ENCODE data around the gene SIRPA. TPM values are rescaled to one million over a fixed set of nuclear protein-coding genes. Genes with fewer than 3 reads are reported as not detected.

SIRPA gene
- total and polyA plus RNA-seq, 8 donors: 7.2 to 25.8 (median 9.0) TPM

- TF ChIP-seq CTCF (IDR thresholded peaks at IDR 0.05): no peak
- DNase-seq (no peak), FAIRE-seq (no peak), ATAC-seq (no peak)
- H3K4me3 ChIP-seq: no peak overlapping the region
- intact Hi-C loops (cut with DNase I): no loop called here
- no peaks in the 10 kb centered on the region for H3K36me3 ChIP-seq
- no peak overlapping the region for H3K27ac ChIP-seq
- no peaks in the 10 kb centered on the region for H3K4me1 ChIP-seq
- no peaks in the 10 kb centered on the region for H3K9me3 ChIP-seq
- no peaks in the 10 kb centered on the region for H3K27me3 ChIP-seq
- WGBS, 2 donors: 71 to 85% methylated on average over 2 of the region's 2 CpGs
Observed at GRCh38 chr20:1958426-1958825, 63.2 kb downstream of the SIRPA start.

GRCh38 chr20:1959156-1959555 lies 63.9 kb downstream of the SIRPA start:
- ATAC-seq (no peak), DNase-seq (no peak), FAIRE-seq (no peak)
- H3K4me1 ChIP-seq: no peaks in the 10 kb centered on the region
- H3K27ac ChIP-seq: no peak overlapping the region
- H3K36me3 ChIP-seq: no peaks in the 10 kb centered on the region
- no peaks in the 10 kb centered on the region for H3K9me3 ChIP-seq
- H3K4me3 ChIP-seq: no peak overlapping the region
- no peaks in the 10 kb centered on the region for H3K27me3 ChIP-seq
- WGBS, 2 donors: 51 to 75% methylated on average over 2 of the region's 2 CpGs
- intact Hi-C loops (cut with DNase I): no loop called here
- no peak for TF ChIP-seq CTCF (IDR thresholded peaks at IDR 0.05)

GRCh38 chr20:1961374-1961773 lies 66.2 kb downstream of the SIRPA start:
- Histone ChIP-seq H3K36me3 (no peaks in the 10 kb centered on the region), H3K4me3 (no peak overlapping the region), H3K4me1 (peaks cover 0 to 3% (median 0%) of the 10 kb centered on the region in 3 donors), H3K27me3 (no peaks in the 10 kb centered on the region), H3K27ac (no peak overlapping the region), H3K9me3 (no peaks in the 10 kb centered on the region)
- 53 to 72% methylated on average over 5 of the region's 5 CpGs for WGBS, 2 donors
- intact Hi-C loops (cut with DNase I): no loop called here
- ATAC-seq (no peak), FAIRE-seq (no peak), DNase-seq (no peak)
- TF ChIP-seq CTCF (IDR thresholded peaks at IDR 0.05): no peak

GRCh38 chr20:1964061-1964460 lies 68.9 kb downstream of the SIRPA start:
- Histone ChIP-seq H3K36me3 (no peaks in the 10 kb centered on the region), H3K4me1 (peaks cover 0 to 3% (median 0%) of the 10 kb centered on the region in 3 donors), H3K4me3 (no peak overlapping the region), H3K27me3 (no peaks in the 10 kb centered on the region), H3K27ac (no peak overlapping the region), H3K9me3 (no peaks in the 10 kb centered on the region)
- FAIRE-seq: no peak
- WGBS, 2 donors: 44 to 65% methylated on average over 4 of the region's 4 CpGs
- no peak for ATAC-seq
- TF ChIP-seq CTCF (IDR thresholded peaks at IDR 0.05): no peak
- no peak for DNase-seq
- intact Hi-C loops (cut with DNase I): no loop called here

GRCh38 chr20:1964659-1965405 lies 69.6 kb downstream of the SIRPA start:
- Histone ChIP-seq H3K27me3 (no peaks in the 10 kb centered on the region), H3K4me1 (peaks cover 0 to 3% (median 0%) of the 10 kb centered on the region in 3 donors), H3K27ac (no peak overlapping the region), H3K9me3 (no peaks in the 10 kb centered on the region), H3K36me3 (no peaks in the 10 kb centered on the region), H3K4me3 (no peak overlapping the region)
- no peak for FAIRE-seq
- no peak for DNase-seq
- ATAC-seq: peak in 2 of 4 donors; percentile 26 to 30
- 30 to 35% methylated on average over 14 of the region's 14 CpGs for WGBS, 2 donors
- intact Hi-C loops (cut with DNase I): loop anchor here in 2 of 3 donors (5.0 kb wide), 1 partner anchor 207 kb away; no protein-coding TSS in a partner anchor
- no peak for TF ChIP-seq CTCF (IDR thresholded peaks at IDR 0.05)
